IMR-90 (cell line): ENCODE data around the gene ZCCHC14. TPM values are rescaled to one million over a fixed set of nuclear protein-coding genes. Genes with fewer than 3 reads are reported as not detected.

Source experiments
- ATAC-seq: fragments of 200-7000 bp; cut with Tn5 transposase; 2 replicates; pipeline ENCODE4 v1.9.1; 2020; ENCODE audit warnings: low read depth, mild to moderate bottlenecking, moderate library complexity
- BruUV-seq: library from RNA; stranded (reverse); fragments of 400-500 nt; replicated peaks from 2 replicates; lab custom pipeline; 2021; lab: Mats Ljungman, UMichigan
- CTCF ChIA-PET: fragments of 300-600 bp; formaldehyde crosslinking; extraction: SDS; loops from one replicate; lab custom pipeline; 2021; ENCODE audit warnings: antibody characterized with exemption; lab: Yijun Ruan, JAX
- POLR2A ChIA-PET: fragments of 300-600 bp; sonication (Branson Sonifier 250); formaldehyde crosslinking; loops from one replicate; lab custom pipeline; 2022; ENCODE audit warnings: antibody characterized with exemption; ENCODE audit not compliant: unreplicated experiment; lab: Charles Lee
- DNase-seq: peaks from one replicate; pipeline ENCODE4 v3.0.0; 2013
- H2AFZ ChIP-seq: replicated peaks from 2 replicates; pipeline ENCODE3; 2013; ENCODE audit warnings: low read length, mild to moderate bottlenecking; ENCODE audit not compliant: poor library complexity
- H2AK5ac ChIP-seq: 2 replicates; pipeline ENCODE4 v1.6.1; 2013; ENCODE audit warnings: low read depth, low read length, inconsistent platforms
- H2AK9ac ChIP-seq: replicated peaks from 2 replicates; pipeline ENCODE3; 2013; ENCODE audit warnings: mild to moderate bottlenecking, low read depth, low read length, moderate library complexity; ENCODE audit not compliant: poor library complexity
- H2BK120ac ChIP-seq: 2 replicates; pipeline ENCODE4 v1.6.1; 2013; ENCODE audit warnings: low read depth, low read length, inconsistent platforms
- H2BK15ac ChIP-seq: 3 replicates; pipeline ENCODE4 v1.6.1; 2013; ENCODE audit warnings: low read depth, low read length, inconsistent platforms
- H2BK20ac ChIP-seq: 2 replicates; pipeline ENCODE4 v1.6.1; 2013; ENCODE audit warnings: low read depth, mild to moderate bottlenecking, inconsistent platforms, low read length, moderate library complexity
- H2BK5ac ChIP-seq: 2 replicates; pipeline ENCODE4 v1.6.1; 2013; ENCODE audit warnings: mild to moderate bottlenecking, low read depth, low read length, inconsistent platforms; ENCODE audit not compliant: poor library complexity, severe bottlenecking
- H3K14ac ChIP-seq: replicated peaks from 2 replicates; pipeline ENCODE4 v1.6.1; 2013; ENCODE audit warnings: low read depth, low read length, inconsistent platforms
- H3K18ac ChIP-seq: 2 replicates; pipeline ENCODE4 v1.6.1; 2013; ENCODE audit warnings: low read depth, low read length, control low read depth
- H3K23ac ChIP-seq: 2 replicates; pipeline ENCODE4 v1.6.1; 2013; ENCODE audit warnings: low read depth, low read length, inconsistent platforms
- H3K27ac ChIP-seq: 2 replicates; pipeline ENCODE4 v1.5.1; 2013; ENCODE audit warnings: mild to moderate bottlenecking, control low read depth, low read length; ENCODE audit not compliant: insufficient read depth
- H3K27me3 ChIP-seq: 2 replicates; pipeline ENCODE4 v1.6.1; 2013; ENCODE audit warnings: low read length; ENCODE audit not compliant: control insufficient read depth, insufficient read depth
- H3K36me3 ChIP-seq: 2 replicates; pipeline ENCODE4 v1.6.1; 2013; ENCODE audit warnings: low read length, mixed read lengths; ENCODE audit not compliant: control insufficient read depth, insufficient read depth
- H3K4ac ChIP-seq: 2 replicates; pipeline ENCODE4 v1.6.1; 2013; ENCODE audit warnings: low read depth, low read length, inconsistent platforms
- H3K4me1 ChIP-seq: 2 replicates; pipeline ENCODE4 v1.6.1; 2013; ENCODE audit warnings: low read length, mixed read lengths; ENCODE audit not compliant: control insufficient read depth, insufficient read depth
- H3K4me2 ChIP-seq: 2 replicates; pipeline ENCODE4 v1.6.1; 2013; ENCODE audit warnings: low read depth, mild to moderate bottlenecking, control low read depth, low read length, moderate library complexity
- H3K4me3 ChIP-seq: 2 replicates; pipeline ENCODE4 v1.5.1; 2013; ENCODE audit warnings: low read depth, mild to moderate bottlenecking, control low read depth, low read length, moderate library complexity; ENCODE audit not compliant: insufficient read depth
- H3K56ac ChIP-seq: 2 replicates; pipeline ENCODE4 v1.6.1; 2013; ENCODE audit warnings: low read length, inconsistent platforms; ENCODE audit not compliant: insufficient read depth; ENCODE audit errors: extremely low read depth
- H3K79me1 ChIP-seq, 2 experiments: 2 replicates each; pipeline ENCODE4 v1.6.1; 2013; ENCODE audit warnings: low read length in 2 of 2, inconsistent platforms in 1 of 2, low read depth in 1 of 2
- H3K9ac ChIP-seq: 2 replicates; pipeline ENCODE4 v1.6.1; 2013; ENCODE audit warnings: low read depth, low read length, control low read depth
- H3K9me1 ChIP-seq: 2 replicates; pipeline ENCODE4 v1.6.1; 2013; ENCODE audit warnings: low read length, inconsistent platforms; ENCODE audit not compliant: insufficient read depth
- H3K9me3 ChIP-seq: 2 replicates; pipeline ENCODE4 v1.6.1; 2013; ENCODE audit warnings: low read length; ENCODE audit not compliant: control insufficient read depth, insufficient read depth
- H4K20me1 ChIP-seq: 2 replicates; pipeline ENCODE4 v1.6.1; 2013; ENCODE audit warnings: low read length, inconsistent platforms; ENCODE audit not compliant: insufficient read depth
- H4K5ac ChIP-seq: 2 replicates; pipeline ENCODE4 v1.6.1; 2013; ENCODE audit warnings: mild to moderate bottlenecking, low read depth, low read length, control low read depth
- H4K8ac ChIP-seq, 2 experiments: 2 replicates each; pipeline ENCODE4 v1.6.1; 2013; ENCODE audit warnings: low read depth in 2 of 2, low read length in 2 of 2, control low read depth in 1 of 2, inconsistent platforms in 1 of 2
- H4K91ac ChIP-seq: 2 replicates; pipeline ENCODE4 v1.6.1; 2013; ENCODE audit warnings: low read depth, low read length, inconsistent platforms; ENCODE audit not compliant: insufficient read depth
- CEBPB ChIP-seq: IDR thresholded peaks from 2 replicates; pipeline ENCODE4 v1.6.1; 2012; ENCODE audit warnings: low read depth, low read length, improper control_type of control experiment
- CHD1 ChIP-seq: IDR thresholded peaks from 2 replicates; pipeline ENCODE4 v1.6.1; 2012; ENCODE audit warnings: low read depth, low read length, improper control_type of control experiment
- MAFK ChIP-seq: IDR thresholded peaks from 2 replicates; pipeline ENCODE4 v1.6.1; 2012; ENCODE audit warnings: low read depth, low read length, improper control_type of control experiment
- MAZ ChIP-seq: IDR thresholded peaks from 2 replicates; pipeline ENCODE4 v1.6.1; 2012; ENCODE audit warnings: low read depth, mild to moderate bottlenecking, low read length, improper control_type of control experiment, moderate library complexity, borderline replicate concordance
- MXI1 ChIP-seq: IDR thresholded peaks from 2 replicates; pipeline ENCODE4 v1.6.1; 2012; ENCODE audit warnings: low read depth, mild to moderate bottlenecking, low read length, moderate library complexity, borderline replicate concordance
- NFE2L2 ChIP-seq: fragments of 150-350 bp; IDR thresholded peaks from 2 replicates; pipeline ENCODE4 v1.6.1; 2016; ENCODE audit warnings: low read depth, mild to moderate bottlenecking, low read length
- POLR2A ChIP-seq: IDR thresholded peaks from 2 replicates; pipeline ENCODE4 v1.6.1; 2012; ENCODE audit warnings: mild to moderate bottlenecking, low read depth, low read length
- RAD21 ChIP-seq: IDR thresholded peaks from 2 replicates; pipeline ENCODE4 v1.6.1; 2012; ENCODE audit warnings: low read length, improper control_type of control experiment
- RCOR1 ChIP-seq: IDR thresholded peaks from 2 replicates; pipeline ENCODE4 v1.6.1; 2012; ENCODE audit warnings: mild to moderate bottlenecking, low read length, improper control_type of control experiment; ENCODE audit not compliant: insufficient replicate concordance
- WGBS, 2 experiments: methylation state at CpG; one replicate each; pipeline versions ENCODE4 v1.1.5 to v1.1.7; 2013; ENCODE audit warnings: missing lambda C conversion rate in 2 of 2; ENCODE audit not compliant: insufficient read length in 1 of 2; ENCODE audit errors: extremely low coverage in 2 of 2; 5-methylcytosine and 5-hydroxymethylcytosine counted together
- dilution Hi-C: fragments of 300-500 bp; cut with HindIII; formaldehyde crosslinking; loops from one replicate; pipeline ENCODE4 v1.14.3; 2018; ENCODE audit warnings: low sequenced_read_pairs; ENCODE audit not compliant: unreplicated experiment
- in situ Hi-C: fragments of 300-500 bp; cut with MboI; formaldehyde crosslinking; loops from 3 replicates; pipeline ENCODE4 v1.14.3; 2019; ENCODE audit warnings: low sequenced_read_pairs, inconsistent platforms, mixed read lengths
- intact Hi-C: fragments of 100-400 bp; cut with micrococcal nuclease; formaldehyde crosslinking; loops from 2 replicates; pipeline ENCODE4 v1.10.0; 2022
- polyA plus RNA-seq, 3 experiments: library from polyadenylated mRNA; depleted of rRNA; stranded (reverse); fragments of >200 nt; gene quantifications; 2 replicates each; pipeline ENCODE4 v1.2.3, GENCODE V29; 2012; ENCODE audit warnings: low replicate concordance in 1 of 3
- total RNA-seq: library from RNA; depleted of rRNA; stranded (reverse); fragments of >200 nt; gene quantifications from 2 replicates; pipeline ENCODE4 v1.2.3, GENCODE V29; 2012
- TF ChIP-seq, protein P1 (sequence below): fragments of 150-350 bp; IDR thresholded peaks from 2 replicates; pipeline ENCODE4 v1.6.1; 2017; ENCODE audit warnings: mild to moderate bottlenecking, antibody characterized with exemption, low read length, low read depth
- TF ChIP-seq, protein P2 (sequence below): fragments of 150-350 bp; IDR thresholded peaks from 2 replicates; pipeline ENCODE4 v1.6.1; 2016; ENCODE audit warnings: low read depth, mild to moderate bottlenecking, low read length, moderate library complexity, borderline replicate concordance
- TF ChIP-seq, protein P3 (sequence below): conservative IDR thresholded peaks from 2 replicates; pipeline ENCODE4 v1.5.1; 2012; ENCODE audit warnings: mild to moderate bottlenecking, low read depth, low read length, improper control_type of control experiment

Gene ZCCHC14
- total and polyA plus RNA-seq, 2 of the 4 experiments (the other 2 are of a cell fraction) = 2.5 to 5.3 TPM

DNA sequence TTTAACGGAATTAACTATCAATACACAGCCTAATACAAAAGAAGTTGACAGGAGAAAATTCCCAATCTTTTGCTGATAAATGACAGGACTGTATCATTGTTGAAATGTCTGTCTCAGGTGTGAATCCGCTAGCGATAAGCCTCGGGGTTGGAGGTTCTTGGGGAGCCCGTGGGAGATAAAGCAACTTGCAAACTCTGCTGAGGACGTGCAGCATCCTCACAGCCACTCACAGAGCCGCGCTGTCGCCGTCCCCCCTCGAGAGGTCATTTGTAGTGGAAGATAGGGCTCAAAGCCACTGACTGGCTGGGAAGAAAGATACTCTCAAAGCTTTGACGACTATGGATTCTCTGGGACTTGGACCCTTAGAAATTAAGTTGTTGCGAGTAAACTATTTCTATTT, 83.7 kb downstream of the ZCCHC14 start:
- Histone ChIP-seq H3K36me3 (peaks cover 66% of the 10 kb centered on the region), H3K9me1 (peaks cover 8% of the 10 kb centered on the region; the same call in 1 of the 2 replicates), H2AFZ (no peak overlapping the region), H2BK15ac (no peak overlapping the region), H3K14ac (no peak overlapping the region), H3K9me3 (no peaks in the 10 kb centered on the region), H2AK5ac (no peak overlapping the region), H3K9ac (no peak overlapping the region), H2AK9ac (no peak overlapping the region), H3K4ac (no peak overlapping the region), H3K27ac (no peak overlapping the region), H3K23ac (no peak overlapping the region), H3K27me3 (no peaks in the 10 kb centered on the region), H4K8ac (no peak overlapping the region), H4K20me1 (peaks cover 19% of the 10 kb centered on the region), H2BK20ac (no peak overlapping the region), H3K4me2 (no peak overlapping the region), H2BK120ac (no peak overlapping the region), H3K4me1 (no peaks in the 10 kb centered on the region), H3K4me3 (no peak overlapping the region), H3K79me1 (peaks cover 9 to 14% of the 10 kb centered on the region in 2 experiments; a peak in 2 of 4 replicates), H4K5ac (no peak overlapping the region), H4K91ac (no peak overlapping the region), H3K18ac (no peak overlapping the region), H2BK5ac (no peak overlapping the region), H3K56ac (no peak overlapping the region)
- DNase-seq (no peak), ATAC-seq (no peak)
- 97% methylated on average over 6 of the region's 13 CpGs; no CpG with 5 or more reads in 1 of the 2 experiments for WGBS, 2 experiments
- dilution Hi-C loops (no loop called here), in situ Hi-C loops (loop anchor here (25.0 kb wide), 1 partner anchor 353 kb away; the partner anchor contains the start of gene KLHDC4), intact Hi-C loops (no loop called here)
- no peak for TF ChIP-seq MXI1
- TF ChIP-seq, protein P1, sequence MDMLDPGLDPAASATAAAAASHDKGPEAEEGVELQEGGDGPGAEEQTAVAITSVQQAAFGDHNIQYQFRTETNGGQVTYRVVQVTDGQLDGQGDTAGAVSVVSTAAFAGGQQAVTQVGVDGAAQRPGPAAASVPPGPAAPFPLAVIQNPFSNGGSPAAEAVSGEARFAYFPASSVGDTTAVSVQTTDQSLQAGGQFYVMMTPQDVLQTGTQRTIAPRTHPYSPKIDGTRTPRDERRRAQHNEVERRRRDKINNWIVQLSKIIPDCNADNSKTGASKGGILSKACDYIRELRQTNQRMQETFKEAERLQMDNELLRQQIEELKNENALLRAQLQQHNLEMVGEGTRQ = no peak
- TF ChIP-seq, protein P2, sequence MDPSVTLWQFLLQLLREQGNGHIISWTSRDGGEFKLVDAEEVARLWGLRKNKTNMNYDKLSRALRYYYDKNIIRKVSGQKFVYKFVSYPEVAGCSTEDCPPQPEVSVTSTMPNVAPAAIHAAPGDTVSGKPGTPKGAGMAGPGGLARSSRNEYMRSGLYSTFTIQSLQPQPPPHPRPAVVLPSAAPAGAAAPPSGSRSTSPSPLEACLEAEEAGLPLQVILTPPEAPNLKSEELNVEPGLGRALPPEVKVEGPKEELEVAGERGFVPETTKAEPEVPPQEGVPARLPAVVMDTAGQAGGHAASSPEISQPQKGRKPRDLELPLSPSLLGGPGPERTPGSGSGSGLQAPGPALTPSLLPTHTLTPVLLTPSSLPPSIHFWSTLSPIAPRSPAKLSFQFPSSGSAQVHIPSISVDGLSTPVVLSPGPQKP = no peak
- no peak for TF ChIP-seq RCOR1
- TF ChIP-seq MAZ = no peak
- no peak for TF ChIP-seq POLR2A
- TF ChIP-seq CEBPB = no peak
- no peak for TF ChIP-seq MAFK
- TF ChIP-seq NFE2L2 = no peak
- no peak for TF ChIP-seq CHD1
- TF ChIP-seq, protein P3, sequence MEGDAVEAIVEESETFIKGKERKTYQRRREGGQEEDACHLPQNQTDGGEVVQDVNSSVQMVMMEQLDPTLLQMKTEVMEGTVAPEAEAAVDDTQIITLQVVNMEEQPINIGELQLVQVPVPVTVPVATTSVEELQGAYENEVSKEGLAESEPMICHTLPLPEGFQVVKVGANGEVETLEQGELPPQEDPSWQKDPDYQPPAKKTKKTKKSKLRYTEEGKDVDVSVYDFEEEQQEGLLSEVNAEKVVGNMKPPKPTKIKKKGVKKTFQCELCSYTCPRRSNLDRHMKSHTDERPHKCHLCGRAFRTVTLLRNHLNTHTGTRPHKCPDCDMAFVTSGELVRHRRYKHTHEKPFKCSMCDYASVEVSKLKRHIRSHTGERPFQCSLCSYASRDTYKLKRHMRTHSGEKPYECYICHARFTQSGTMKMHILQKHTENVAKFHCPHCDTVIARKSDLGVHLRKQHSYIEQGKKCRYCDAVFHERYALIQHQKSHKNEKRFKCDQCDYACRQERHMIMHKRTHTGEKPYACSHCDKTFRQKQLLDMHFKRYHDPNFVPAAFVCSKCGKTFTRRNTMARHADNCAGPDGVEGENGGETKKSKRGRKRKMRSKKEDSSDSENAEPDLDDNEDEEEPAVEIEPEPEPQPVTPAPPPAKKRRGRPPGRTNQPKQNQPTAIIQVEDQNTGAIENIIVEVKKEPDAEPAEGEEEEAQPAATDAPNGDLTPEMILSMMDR = no peak
- no peak for TF ChIP-seq RAD21
- ChIA-PET POLR2A (no interaction called here), CTCF (no interaction called here)
- no TSS peak for BruUV-seq
